ENCODE data around the gene PLPP7. TPM values are rescaled to one million over a fixed set of nuclear protein-coding genes. Genes with fewer than 3 reads are reported as not detected.
"Not testable (repeated sequence)": the region's sequence is repeated elsewhere in the genome, so short reads cannot be mapped to it uniquely, and the experiment has no call there.

The PLPP7 gene
- total RNA-seq, 1 experiment from 2014 or later, result not detected

DNA sequence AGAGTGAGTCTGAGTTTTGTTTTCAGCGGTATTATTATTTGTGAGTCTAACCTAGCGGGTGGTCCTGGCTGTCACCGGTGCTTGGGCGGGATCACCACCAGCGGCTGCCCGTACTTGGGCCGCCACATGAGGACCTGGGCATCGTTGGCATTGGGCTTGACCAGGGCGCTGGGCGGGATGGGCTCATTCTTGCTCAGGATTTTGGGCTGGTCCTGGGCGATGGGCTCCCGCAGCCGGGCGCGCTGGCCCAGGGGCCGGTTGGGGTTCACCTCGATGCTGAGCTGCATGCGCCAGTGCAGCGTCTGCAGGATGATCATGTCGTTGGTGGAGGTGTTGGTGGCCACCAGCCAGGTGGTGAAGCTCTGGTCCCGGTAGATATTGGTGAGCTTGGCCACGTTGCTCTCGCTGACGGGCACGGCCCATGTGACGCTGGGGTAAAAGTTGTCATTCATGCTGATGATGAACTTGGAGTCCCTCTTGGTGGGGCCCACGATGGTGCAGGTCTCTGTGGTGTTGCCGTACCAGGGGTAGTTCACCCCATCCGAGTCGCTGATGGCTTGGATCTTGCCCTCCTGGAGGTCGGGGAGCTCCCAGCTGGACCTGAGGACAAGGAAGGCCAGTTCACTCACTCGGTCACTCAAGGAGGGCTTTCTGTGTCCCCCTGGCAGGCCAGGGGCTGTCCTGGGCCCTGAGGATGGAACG is 28.6 kb upstream of the PLPP7 start:
- H3K9me2 ChIP-seq (ENCODE audit: insufficient read depth), result no peaks in the 10 kb centered on the region
- no peaks in the 10 kb centered on the region for H3K36me3 ChIP-seq (ENCODE audit: low read depth)
- H3K4me2 ChIP-seq, result no peak overlapping the region
- no peak overlapping the region for H3K27ac ChIP-seq
- no peaks in the 10 kb centered on the region for H3K9me3 ChIP-seq (ENCODE audit: insufficient read depth, low read depth)
- intact Hi-C loops (cut with micrococcal nuclease; ENCODE audit: unreplicated experiment), result no loop called here
- peaks cover 9% of the 10 kb centered on the region for H3K4me1 ChIP-seq (replicated peaks; ENCODE audit: insufficient read depth)
- no peaks in the 10 kb centered on the region for H3K79me2 ChIP-seq (ENCODE audit: low read depth)
- no peaks in the 10 kb centered on the region for H3K27me3 ChIP-seq (ENCODE audit: insufficient read depth, low read depth)
- POLR2A ChIA-PET (ENCODE audit: unreplicated experiment), result interaction anchor here (0.6 kb wide), 1 partner anchor 10 kb away, joined by 3 read pairs; no protein-coding TSS in a partner anchor
- no peak for TF ChIP-seq EZH2 (IDR thresholded peaks at IDR 0.05; ENCODE audit: low read depth)
- TF ChIP-seq, protein P1, sequence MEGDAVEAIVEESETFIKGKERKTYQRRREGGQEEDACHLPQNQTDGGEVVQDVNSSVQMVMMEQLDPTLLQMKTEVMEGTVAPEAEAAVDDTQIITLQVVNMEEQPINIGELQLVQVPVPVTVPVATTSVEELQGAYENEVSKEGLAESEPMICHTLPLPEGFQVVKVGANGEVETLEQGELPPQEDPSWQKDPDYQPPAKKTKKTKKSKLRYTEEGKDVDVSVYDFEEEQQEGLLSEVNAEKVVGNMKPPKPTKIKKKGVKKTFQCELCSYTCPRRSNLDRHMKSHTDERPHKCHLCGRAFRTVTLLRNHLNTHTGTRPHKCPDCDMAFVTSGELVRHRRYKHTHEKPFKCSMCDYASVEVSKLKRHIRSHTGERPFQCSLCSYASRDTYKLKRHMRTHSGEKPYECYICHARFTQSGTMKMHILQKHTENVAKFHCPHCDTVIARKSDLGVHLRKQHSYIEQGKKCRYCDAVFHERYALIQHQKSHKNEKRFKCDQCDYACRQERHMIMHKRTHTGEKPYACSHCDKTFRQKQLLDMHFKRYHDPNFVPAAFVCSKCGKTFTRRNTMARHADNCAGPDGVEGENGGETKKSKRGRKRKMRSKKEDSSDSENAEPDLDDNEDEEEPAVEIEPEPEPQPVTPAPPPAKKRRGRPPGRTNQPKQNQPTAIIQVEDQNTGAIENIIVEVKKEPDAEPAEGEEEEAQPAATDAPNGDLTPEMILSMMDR (conservative IDR thresholded peaks at IDR 0.05), result no peak
- no TSS peak for BruUV-seq (replicated peaks)
- H4K20me1 ChIP-seq (ENCODE audit: insufficient read depth), result no peaks in the 10 kb centered on the region
- CTCF ChIA-PET, result no interaction called here
- no peak for DNase-seq
- no peak overlapping the region for H2AFZ ChIP-seq
- H3K4me3 ChIP-seq, result no peak overlapping the region
- no peaks in the 10 kb centered on the region; the same call in 1 of the 2 replicates for H3F3A ChIP-seq (ENCODE audit: insufficient read depth, low read depth)

DNA sequence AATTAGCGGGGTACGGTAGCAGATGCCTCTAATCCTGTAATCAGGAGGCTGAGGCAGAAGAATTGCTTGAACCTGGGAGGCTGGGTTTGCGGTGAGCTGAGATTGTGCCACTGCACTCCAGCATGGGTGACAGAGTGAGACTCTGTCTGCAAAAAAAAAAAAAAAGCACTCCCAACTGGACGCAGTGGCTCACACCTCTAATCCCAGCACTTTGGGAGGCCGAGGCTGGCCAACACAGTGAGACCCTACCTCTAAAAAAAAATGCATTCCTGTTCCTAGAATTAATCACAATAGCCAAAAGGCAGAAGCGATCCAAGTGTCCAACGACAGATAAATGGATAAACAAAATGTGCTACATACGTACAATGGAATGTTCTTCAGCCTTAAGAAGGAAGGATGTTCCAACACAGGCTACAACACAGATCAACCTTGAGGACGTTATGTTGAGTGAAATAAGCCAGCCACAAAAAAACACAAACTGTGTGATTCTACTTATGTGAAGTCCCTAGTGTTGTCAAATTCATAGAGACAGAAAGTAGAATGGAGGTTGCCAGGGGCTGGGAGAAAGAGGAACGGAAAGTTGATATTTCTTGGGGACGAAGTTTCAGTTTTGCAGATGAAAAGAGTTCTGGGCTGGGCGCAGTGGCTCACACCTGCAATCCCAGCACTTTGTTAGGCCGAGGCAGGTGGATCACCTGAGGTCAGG is 27.0 kb upstream of the PLPP7 start:
- no peak for DNase-seq
- POLR2A ChIA-PET (ENCODE audit: unreplicated experiment), result no interaction called here
- BruUV-seq (replicated peaks), result no TSS peak

DNA sequence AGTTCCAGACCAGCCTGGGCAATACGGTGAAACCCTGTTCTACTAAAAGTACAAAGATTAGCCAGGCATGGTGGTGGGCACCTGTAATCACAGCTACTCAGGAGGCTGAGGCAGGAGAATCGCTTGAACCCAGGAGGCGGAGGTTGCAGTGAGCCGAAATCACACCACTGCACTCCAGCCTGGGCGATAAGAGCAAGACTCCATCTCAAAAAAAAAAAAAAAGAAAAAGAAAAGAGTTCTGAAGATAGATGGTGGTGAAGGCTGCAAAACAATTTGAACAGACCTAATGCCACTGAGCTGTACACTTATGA is 26.5 kb upstream of the PLPP7 start:
- H3K4me1 ChIP-seq (replicated peaks; ENCODE audit: insufficient read depth); CTCF ChIA-PET; H3K36me3 ChIP-seq (ENCODE audit: low read depth); BruUV-seq (replicated peaks); H2AFZ ChIP-seq; H4K20me1 ChIP-seq (ENCODE audit: insufficient read depth); H3K4me2 ChIP-seq; H3K9me2 ChIP-seq (ENCODE audit: insufficient read depth); DNase-seq; H3K9me3 ChIP-seq (ENCODE audit: insufficient read depth, low read depth); H3K27ac ChIP-seq; POLR2A ChIA-PET (ENCODE audit: unreplicated experiment); H3F3A ChIP-seq (ENCODE audit: insufficient read depth, low read depth); H3K79me2 ChIP-seq (ENCODE audit: low read depth); H3K4me3 ChIP-seq; intact Hi-C loops (cut with micrococcal nuclease; ENCODE audit: unreplicated experiment); H3K27me3 ChIP-seq (ENCODE audit: insufficient read depth, low read depth): not testable (repeated sequence)

More for the DNA sequence above, 27.0 kb upstream of the PLPP7 start:
- no peaks in the 10 kb centered on the region for H4K20me1 ChIP-seq (ENCODE audit: insufficient read depth)
- H3K27ac ChIP-seq, result no peak overlapping the region
- H3K4me1 ChIP-seq (replicated peaks; ENCODE audit: insufficient read depth), result no peaks in the 10 kb centered on the region
- H3F3A ChIP-seq (ENCODE audit: insufficient read depth, low read depth), result no peaks in the 10 kb centered on the region; the same call in 1 of the 2 replicates
- intact Hi-C loops (cut with micrococcal nuclease; ENCODE audit: unreplicated experiment), result no loop called here
- no peak overlapping the region for H2AFZ ChIP-seq
- H3K36me3 ChIP-seq (ENCODE audit: low read depth), result no peaks in the 10 kb centered on the region
- CTCF ChIA-PET, result no interaction called here
- H3K4me3 ChIP-seq, result no peak overlapping the region
- H3K27me3 ChIP-seq (ENCODE audit: insufficient read depth, low read depth), result no peaks in the 10 kb centered on the region
- H3K9me3 ChIP-seq (ENCODE audit: insufficient read depth, low read depth), result no peaks in the 10 kb centered on the region
- H3K4me2 ChIP-seq, result no peak overlapping the region
- TF ChIP-seq EZH2 (IDR thresholded peaks at IDR 0.05; ENCODE audit: low read depth), result no peak
- TF ChIP-seq, protein P1 (conservative IDR thresholded peaks at IDR 0.05), result no peak
- no peaks in the 10 kb centered on the region for H3K79me2 ChIP-seq (ENCODE audit: low read depth)
- no peaks in the 10 kb centered on the region for H3K9me2 ChIP-seq (ENCODE audit: insufficient read depth)
